Endothelial cell of umbilical vein (primary cell): ENCODE data around the gene HAP1.

Source experiments
- EZH2 ChIP-seq: IDR thresholded peaks from 2 replicates; pipeline ENCODE4 v1.6.1; 2012; ENCODE audit warnings: borderline replicate concordance, low read depth, mild to moderate bottlenecking, moderate library complexity, low read length, inconsistent platforms; ENCODE audit not compliant: severe bottlenecking
- MYC ChIP-seq: IDR thresholded peaks from one replicate; pipeline ENCODE4 v1.6.1; 2011; ENCODE audit warnings: mild to moderate bottlenecking, low read depth, low read length
- POLR2A ChIP-seq: IDR thresholded peaks from 2 replicates; pipeline ENCODE4 v1.6.1; 2012; ENCODE audit warnings: low read depth, mild to moderate bottlenecking, control low read depth, low read length
- POLR2AphosphoS5 ChIP-seq: IDR thresholded peaks from 2 replicates; pipeline ENCODE4 v1.6.1; 2012; ENCODE audit warnings: low read depth, mild to moderate bottlenecking, control low read depth, low read length, moderate library complexity; ENCODE audit not compliant: insufficient read depth
- TF ChIP-seq, protein P1 (sequence below), 2 donors: IDR thresholded peaks; 1 replicate in 1 of 2; 2 replicates in 1 of 2; pipeline ENCODE4 v1.5.1; 2011; ENCODE audit warnings: low read length in 2 of 2, mild to moderate bottlenecking in 2 of 2, moderate library complexity in 2 of 2, control low read depth in 1 of 2, inconsistent platforms in 1 of 2, low read depth in 1 of 2; ENCODE audit not compliant: insufficient read depth in 1 of 2; ENCODE audit errors: extremely low read depth in 1 of 2
- TF ChIP-seq, protein P2 (sequence below): IDR thresholded peaks from 2 replicates; pipeline ENCODE4 v1.6.1; 2011; ENCODE audit not compliant: insufficient read depth, insufficient read length

DNA sequence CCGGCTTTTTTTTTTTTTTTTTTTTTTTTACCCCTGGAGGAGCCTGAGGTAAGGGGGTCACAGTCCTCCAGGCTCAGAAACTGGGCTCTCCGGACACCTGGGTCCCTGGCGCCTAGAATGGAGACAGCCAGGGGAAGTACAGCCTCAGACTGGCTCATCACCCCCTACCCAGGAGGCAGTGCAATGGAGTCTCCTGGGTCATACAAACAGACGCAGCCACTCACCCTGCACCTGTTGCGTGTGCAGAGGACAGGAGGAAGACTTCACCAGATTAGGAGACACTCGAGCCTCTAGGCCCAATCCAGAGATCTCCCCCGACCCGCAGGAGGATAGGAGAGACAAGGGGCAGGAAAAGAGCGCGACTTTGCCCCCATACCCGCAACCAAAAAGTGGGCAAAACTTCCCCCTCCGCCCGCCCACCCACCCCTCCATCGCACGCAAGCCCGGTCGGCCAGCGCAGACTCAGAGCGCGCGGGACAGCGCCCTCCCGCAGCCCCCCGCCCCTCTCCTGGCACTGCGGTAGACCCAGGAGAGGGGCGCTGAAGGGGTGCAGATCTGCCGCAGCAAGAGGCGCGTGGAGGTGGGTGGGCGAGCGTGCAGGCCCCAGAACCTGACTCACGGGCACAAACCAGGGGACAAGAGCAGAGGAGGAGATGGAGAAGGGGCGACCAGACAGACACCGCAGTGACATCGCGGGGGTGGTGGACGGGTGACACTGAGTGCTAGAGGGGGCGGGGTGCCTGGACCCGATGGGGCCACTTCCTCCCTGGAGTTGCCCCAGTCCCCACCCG, 900 bp downstream of the HAP1 start:
- TF ChIP-seq, protein P1, sequence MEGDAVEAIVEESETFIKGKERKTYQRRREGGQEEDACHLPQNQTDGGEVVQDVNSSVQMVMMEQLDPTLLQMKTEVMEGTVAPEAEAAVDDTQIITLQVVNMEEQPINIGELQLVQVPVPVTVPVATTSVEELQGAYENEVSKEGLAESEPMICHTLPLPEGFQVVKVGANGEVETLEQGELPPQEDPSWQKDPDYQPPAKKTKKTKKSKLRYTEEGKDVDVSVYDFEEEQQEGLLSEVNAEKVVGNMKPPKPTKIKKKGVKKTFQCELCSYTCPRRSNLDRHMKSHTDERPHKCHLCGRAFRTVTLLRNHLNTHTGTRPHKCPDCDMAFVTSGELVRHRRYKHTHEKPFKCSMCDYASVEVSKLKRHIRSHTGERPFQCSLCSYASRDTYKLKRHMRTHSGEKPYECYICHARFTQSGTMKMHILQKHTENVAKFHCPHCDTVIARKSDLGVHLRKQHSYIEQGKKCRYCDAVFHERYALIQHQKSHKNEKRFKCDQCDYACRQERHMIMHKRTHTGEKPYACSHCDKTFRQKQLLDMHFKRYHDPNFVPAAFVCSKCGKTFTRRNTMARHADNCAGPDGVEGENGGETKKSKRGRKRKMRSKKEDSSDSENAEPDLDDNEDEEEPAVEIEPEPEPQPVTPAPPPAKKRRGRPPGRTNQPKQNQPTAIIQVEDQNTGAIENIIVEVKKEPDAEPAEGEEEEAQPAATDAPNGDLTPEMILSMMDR (IDR thresholded peaks at IDR 0.05; ENCODE audit: extremely low read depth in 1 of 2, insufficient read depth in 1 of 2, low read depth in 1 of 2, low read length in 2 of 2) = no peak
- no peak for TF ChIP-seq POLR2A
- no peak for TF ChIP-seq POLR2AphosphoS5
- no peak for TF ChIP-seq MYC
- TF ChIP-seq EZH2 = no peak
- TF ChIP-seq, protein P2, sequence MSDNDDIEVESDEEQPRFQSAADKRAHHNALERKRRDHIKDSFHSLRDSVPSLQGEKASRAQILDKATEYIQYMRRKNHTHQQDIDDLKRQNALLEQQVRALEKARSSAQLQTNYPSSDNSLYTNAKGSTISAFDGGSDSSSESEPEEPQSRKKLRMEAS = no peak
